NCI-H446 treated with DMSO at 0.1 percent for 48 hours (cell line): Measurements from ENCODE around the gene FSHB.
"Not testable (repeated sequence)": the region's sequence is repeated elsewhere in the genome, so short reads cannot be mapped to it uniquely, and the experiment has no call there.

Experiments used
- DNase-seq: peaks from one replicate; lab custom pipeline; 2025; lab: John Stamatoyannopoulos, UW

FSHB gene

DNA sequence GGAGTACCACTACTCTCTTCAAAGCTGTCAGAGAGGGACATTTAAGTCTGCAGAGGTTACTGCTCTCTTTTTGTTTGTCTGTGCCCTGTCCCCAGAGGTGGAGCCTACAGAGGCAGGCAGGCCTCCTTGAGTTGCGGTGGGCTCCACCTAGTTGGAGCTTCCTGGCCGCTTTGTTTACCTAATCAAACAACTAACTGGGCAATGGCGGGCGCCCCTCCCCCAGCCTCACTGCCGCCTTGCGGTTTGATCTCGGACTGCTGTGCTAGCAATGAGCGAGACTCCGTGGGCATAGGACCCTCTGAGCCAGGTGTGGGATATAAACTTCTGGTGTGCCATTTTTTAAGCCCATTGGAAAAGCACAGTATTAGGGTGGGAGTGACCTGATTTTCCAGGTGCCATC lies 37.8 kb downstream of the FSHB start:
- not testable (repeated sequence) for DNase-seq

GRCh38 chr11:30270671-30271070 lies 39.9 kb downstream of the FSHB start:
- no peak for DNase-seq

GRCh38 chr11:30277176-30277575 lies 46.4 kb downstream of the FSHB start:
- no peak for DNase-seq

- no peak for DNase-seq
Observed at GRCh38 chr11:30279796-30280195, 49.0 kb downstream of the FSHB start.

DNA sequence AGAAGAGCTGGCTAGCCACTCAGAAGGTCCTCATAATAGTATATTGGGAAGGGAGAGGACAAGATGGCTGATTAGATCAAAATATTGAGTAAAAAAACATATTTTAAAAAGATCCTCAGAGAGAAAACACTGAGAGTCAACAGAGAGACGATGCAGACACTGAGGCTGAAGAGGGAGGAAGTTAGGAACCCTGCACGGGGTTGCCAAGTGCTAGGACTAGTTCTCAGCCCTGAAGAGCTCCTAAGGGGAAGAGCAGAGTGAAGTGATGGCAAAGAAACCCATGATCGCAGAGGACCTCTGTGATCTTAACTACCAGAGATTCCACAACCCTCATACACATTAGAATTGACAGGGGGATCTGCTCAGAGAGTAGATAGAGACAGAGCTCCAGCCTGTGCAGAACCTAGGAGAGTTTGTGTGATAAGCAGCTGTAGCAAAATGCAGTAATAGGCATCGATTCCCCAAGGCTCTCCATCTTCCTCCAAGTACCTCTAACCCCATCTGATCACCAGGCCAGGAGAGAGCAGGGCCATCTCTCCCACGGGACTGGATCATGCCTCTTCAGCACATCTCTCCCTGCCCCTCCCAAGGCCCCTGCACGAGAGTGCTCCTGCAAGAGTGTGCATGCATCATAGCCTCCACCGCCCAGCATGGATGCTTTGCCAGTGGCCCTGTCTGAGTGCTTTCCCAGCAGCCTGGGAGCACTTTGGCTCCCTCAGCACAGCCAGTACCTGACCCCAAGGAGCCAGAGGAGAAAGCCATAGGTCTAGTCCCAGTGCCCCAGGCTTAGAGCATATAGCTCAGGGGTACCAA lies 50.9 kb downstream of the FSHB start:
- no peak for DNase-seq

GRCh38 chr11:30282289-30282631 lies 51.4 kb downstream of the FSHB start:
- DNase-seq: no peak
